Loucy (cell line): Measurements from ENCODE around the gene PTPRN2.
"Not testable (repeated sequence)": the region's sequence is repeated elsewhere in the genome, so short reads cannot be mapped to it uniquely, and the experiment has no call there.

Source experiments
- EZH2phosphoT487 ChIP-seq: fragments of 200-600 bp; IDR thresholded peaks from 2 replicates; pipeline ENCODE4 v1.6.1; 2018; ENCODE audit warnings: antibody characterized with exemption, mild to moderate bottlenecking, moderate library complexity, borderline replicate concordance
- TF ChIP-seq, protein P1 (sequence below): fragments of 200-600 bp; sonication (generic); conservative IDR thresholded peaks from 2 replicates; pipeline ENCODE4 v1.5.1; 2014; ENCODE audit warnings: mild to moderate bottlenecking, antibody characterized with exemption, low read length

DNA sequence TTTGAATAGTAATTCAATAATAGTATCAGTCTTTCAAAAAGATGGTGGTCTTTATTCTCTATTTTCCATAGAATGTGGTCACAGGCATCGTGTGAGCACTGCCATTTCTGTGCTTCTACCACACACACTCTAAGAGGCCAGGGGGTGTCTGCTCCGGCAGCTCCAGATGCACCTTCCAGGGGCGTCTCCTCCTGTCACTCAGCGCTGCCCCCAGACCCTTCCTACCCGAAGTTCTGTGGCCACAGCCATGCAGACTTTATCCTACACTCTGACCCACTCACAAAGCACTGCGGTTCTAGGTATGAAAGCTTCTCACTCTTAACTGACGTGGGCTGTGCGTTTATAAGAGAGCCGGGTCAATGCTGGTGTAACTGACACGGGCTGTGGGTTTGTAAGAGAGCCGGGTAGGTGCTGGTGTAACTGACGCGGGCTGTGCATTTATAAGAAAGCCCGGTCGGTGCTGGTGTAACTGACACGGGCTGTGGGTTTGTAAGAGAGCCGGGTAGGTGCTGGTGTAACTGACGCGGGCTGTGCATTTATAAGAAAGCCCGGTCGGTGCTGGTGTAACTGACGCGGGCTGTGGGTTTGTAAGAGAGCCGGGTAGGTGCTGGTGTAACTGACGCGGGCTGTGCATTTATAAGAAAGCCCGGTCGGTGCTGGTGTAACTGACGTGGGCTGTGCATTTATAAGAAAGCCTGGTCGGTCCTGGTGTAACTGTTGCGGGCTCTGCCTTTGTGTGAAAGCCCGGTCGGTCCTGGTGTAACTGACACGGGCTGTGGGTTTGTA lies 886.0 kb downstream of the PTPRN2 start:
- TF ChIP-seq, protein P1, sequence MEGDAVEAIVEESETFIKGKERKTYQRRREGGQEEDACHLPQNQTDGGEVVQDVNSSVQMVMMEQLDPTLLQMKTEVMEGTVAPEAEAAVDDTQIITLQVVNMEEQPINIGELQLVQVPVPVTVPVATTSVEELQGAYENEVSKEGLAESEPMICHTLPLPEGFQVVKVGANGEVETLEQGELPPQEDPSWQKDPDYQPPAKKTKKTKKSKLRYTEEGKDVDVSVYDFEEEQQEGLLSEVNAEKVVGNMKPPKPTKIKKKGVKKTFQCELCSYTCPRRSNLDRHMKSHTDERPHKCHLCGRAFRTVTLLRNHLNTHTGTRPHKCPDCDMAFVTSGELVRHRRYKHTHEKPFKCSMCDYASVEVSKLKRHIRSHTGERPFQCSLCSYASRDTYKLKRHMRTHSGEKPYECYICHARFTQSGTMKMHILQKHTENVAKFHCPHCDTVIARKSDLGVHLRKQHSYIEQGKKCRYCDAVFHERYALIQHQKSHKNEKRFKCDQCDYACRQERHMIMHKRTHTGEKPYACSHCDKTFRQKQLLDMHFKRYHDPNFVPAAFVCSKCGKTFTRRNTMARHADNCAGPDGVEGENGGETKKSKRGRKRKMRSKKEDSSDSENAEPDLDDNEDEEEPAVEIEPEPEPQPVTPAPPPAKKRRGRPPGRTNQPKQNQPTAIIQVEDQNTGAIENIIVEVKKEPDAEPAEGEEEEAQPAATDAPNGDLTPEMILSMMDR: not testable (repeated sequence)
- not testable (repeated sequence) for TF ChIP-seq EZH2phosphoT487
